ENCODE measurements around the gene CD180.

GRCh38 chr5:67144183-67144639, 52.4 kb downstream of the CD180 start:
- TF ChIP-seq EZH2phosphoT487 (IDR thresholded peaks at IDR 0.05; ENCODE audit: low read depth), result no peak
- TF ChIP-seq CTCF (IDR thresholded peaks at IDR 0.05; ENCODE audit: low read depth, low read length), result no peak
